ENCODE results near the gene RNF115.
"Not testable (repeated sequence)": the region's sequence is repeated elsewhere in the genome, so short reads cannot be mapped to it uniquely, and the experiment has no call there.

Gene RNF115

DNA sequence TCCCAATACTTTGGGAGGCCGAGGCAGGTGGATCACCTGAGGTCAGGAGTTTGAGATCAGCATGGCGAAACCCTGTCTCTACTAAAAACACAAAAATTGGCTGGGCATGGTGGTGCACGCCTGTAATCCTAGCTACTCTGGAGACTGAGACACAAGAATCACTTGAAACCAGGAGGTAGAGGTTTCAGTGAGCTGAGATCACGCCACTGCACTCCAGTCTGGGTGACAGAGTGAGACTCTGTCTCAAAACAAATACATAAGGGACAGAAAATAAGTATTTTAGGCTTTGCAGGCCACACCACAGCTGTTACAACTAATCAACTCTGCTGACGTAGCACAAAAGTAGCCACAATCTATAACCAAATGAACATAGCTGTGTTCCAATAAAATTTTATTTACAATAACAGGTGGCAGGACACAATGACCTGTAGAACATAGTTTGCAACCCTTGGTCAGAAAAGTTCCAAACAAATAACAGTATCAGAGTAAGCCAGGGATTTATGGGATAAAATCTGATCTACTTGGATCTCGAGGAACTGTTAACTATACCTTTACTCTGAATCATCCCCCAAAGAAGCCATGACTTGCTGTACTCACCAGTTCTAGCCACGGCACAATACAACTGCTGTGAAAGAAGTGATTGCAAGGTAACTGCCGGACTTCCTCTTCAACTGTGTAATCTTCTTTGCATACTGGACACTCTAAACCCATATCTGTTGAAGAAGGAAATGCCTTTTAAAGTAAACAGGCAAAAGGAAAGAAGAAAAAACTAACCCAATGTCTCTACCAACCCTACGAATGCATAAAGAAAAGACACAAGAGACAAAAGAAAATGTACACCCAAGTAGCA, 76.3 kb downstream of the RNF115 start:
- Mint-ChIP-seq H3K4me1 (ENCODE audit: low read depth) (no peaks in the 10 kb centered on the region), H3K27me3 (no peaks in the 10 kb centered on the region), H3K27ac (no peak overlapping the region), H3K36me3 (peaks cover 19% of the 10 kb centered on the region), H3K9me3 (ENCODE audit: low read depth) (no peaks in the 10 kb centered on the region), H3K4me3 (no peak overlapping the region)

DNA sequence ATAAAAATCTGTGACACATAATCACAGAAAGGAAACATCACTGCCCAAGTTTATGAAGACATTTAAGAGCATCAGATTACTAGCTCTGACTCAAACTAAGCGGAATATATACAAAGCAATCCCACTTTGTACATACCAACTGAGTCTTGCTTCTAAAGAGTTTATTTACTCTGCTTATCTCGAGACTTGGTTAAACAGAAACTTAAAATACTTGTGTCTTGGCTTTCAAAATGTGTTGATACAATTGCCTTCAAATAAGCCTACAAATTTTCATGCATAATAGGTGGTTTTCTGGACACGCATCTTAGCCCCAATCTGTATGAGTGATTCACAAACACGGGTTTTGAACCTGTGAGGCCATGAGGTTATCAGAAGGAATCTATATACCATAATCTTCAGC, 83.6 kb downstream of the RNF115 start:
- no peaks in the 10 kb centered on the region for H3K9me3 Mint-ChIP-seq (ENCODE audit: low read depth)
- no peak overlapping the region for H3K27ac Mint-ChIP-seq
- no peaks in the 10 kb centered on the region for H3K4me1 Mint-ChIP-seq (ENCODE audit: low read depth)
- peaks cover 15% of the 10 kb centered on the region for H3K36me3 Mint-ChIP-seq
- H3K27me3 Mint-ChIP-seq, result no peaks in the 10 kb centered on the region
- H3K4me3 Mint-ChIP-seq, result no peak overlapping the region

DNA sequence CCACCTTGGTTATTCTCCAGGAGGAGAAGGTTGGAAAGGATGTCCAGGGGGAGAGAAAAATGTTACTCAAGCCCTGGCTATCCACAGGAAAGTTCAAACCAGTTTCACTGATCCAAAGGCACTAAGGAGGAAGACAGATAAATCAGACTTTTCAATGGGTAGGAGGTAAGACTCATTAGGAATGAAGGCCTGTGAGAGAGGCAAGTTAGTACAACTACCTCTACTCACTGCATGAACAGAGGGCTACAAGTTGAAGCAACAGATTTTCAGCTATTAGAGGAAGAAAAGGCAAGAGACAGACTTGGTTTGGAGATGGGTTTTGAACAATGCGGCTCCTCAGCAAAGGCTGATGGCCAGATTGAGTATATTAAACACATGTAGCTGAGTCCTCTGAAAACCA, 87.7 kb downstream of the RNF115 start:
- no peaks in the 10 kb centered on the region for H3K27me3 Mint-ChIP-seq
- H3K27ac Mint-ChIP-seq, result no peak overlapping the region
- peaks cover 2% of the 10 kb centered on the region for H3K36me3 Mint-ChIP-seq
- H3K4me1 Mint-ChIP-seq (ENCODE audit: low read depth), result no peaks in the 10 kb centered on the region
- H3K4me3 Mint-ChIP-seq, result no peak overlapping the region
- no peaks in the 10 kb centered on the region for H3K9me3 Mint-ChIP-seq (ENCODE audit: low read depth)

DNA sequence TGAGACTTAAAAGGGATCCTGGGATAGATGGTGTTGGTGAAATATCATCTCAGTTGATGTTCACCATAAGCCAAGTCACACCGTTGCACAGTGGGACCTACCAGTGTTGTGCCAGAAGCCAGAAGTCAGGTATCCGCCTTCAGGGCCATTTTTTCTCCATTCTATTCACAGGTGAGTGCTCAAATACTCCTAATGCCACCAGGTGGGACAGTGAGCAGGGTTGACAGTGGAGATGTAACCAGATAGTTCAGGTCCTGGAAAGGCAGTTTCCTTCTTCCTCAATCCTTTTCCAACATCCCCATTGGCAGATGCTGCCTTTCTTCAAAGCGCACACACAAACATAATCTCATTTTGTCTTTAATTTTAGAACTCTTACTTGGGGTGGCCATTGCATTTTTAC, 93.0 kb downstream of the RNF115 start:
- H3K27me3 Mint-ChIP-seq, result no peaks in the 10 kb centered on the region
- H3K36me3 Mint-ChIP-seq, result peaks cover 2% of the 10 kb centered on the region
- no peaks in the 10 kb centered on the region for H3K9me3 Mint-ChIP-seq (ENCODE audit: low read depth)
- no peaks in the 10 kb centered on the region for H3K4me1 Mint-ChIP-seq (ENCODE audit: low read depth)
- H3K27ac Mint-ChIP-seq, result no peak overlapping the region
- H3K4me3 Mint-ChIP-seq, result no peak overlapping the region

DNA sequence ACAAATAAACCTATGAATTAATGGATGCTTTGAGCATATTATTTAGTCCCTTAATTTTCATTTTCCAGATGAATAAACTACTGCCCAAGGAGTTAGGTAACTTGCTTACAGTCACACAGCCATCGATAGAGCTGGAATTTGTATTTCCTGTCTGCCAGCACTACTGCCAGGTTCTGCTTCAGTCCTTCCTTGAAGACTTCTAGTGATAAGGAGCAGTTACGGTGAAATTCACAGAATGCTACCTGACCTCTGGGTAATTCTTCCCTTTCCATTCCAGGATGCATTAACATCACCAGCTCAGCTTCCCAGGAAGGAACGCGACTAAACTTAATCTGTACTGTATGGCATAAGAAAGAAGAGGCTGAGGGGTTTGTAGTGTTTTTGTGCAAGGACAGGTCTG, 93.4 kb downstream of the RNF115 start:
- no peaks in the 10 kb centered on the region for H3K27me3 Mint-ChIP-seq
- no peak overlapping the region for H3K27ac Mint-ChIP-seq
- H3K4me1 Mint-ChIP-seq (ENCODE audit: low read depth), result no peaks in the 10 kb centered on the region
- H3K4me3 Mint-ChIP-seq, result no peak overlapping the region
- H3K9me3 Mint-ChIP-seq (ENCODE audit: low read depth), result no peaks in the 10 kb centered on the region
- H3K36me3 Mint-ChIP-seq, result peaks cover 2% of the 10 kb centered on the region

DNA sequence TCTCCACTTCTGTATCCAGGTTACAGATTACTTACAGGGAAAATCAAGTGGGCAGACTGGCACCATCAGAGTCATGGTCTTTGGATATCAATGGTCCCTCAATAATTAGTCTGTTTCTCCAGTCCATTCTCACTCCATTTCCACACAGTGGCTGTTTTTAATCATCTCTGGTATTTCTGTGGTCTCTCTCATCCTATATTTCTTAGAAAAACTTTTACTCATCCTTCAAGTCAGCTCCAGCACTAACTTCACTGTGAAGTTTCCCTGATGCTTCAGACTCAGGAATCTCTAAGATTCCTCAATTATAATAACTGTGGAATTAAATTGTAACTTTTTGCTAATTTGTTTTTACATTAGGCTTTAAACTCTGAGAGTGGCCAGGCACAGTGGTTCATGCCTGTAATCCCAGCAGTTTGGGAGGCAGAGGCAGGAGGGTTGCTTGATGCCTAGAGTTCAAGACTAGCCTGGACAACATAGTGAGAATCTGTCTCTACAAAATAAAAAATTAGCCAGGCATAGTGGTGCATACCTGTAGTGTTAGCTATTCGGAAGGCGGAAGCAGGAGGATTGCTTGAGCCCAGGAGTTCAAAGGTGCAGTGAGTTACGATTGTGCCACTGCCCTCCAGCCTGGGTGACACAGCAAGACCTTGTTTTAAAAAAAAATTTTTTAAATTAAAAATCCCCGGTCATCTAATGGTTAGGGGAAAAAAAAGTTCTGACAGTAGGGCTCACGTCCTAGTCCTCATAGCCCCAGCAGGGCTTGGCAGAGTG, 94.0 kb downstream of the RNF115 start:
- Mint-ChIP-seq H3K4me3 (no peak overlapping the region), H3K36me3 (peaks cover 2% of the 10 kb centered on the region), H3K27ac (no peak overlapping the region), H3K27me3 (no peaks in the 10 kb centered on the region), H3K4me1 (ENCODE audit: low read depth) (no peaks in the 10 kb centered on the region), H3K9me3 (ENCODE audit: low read depth) (no peaks in the 10 kb centered on the region)

DNA sequence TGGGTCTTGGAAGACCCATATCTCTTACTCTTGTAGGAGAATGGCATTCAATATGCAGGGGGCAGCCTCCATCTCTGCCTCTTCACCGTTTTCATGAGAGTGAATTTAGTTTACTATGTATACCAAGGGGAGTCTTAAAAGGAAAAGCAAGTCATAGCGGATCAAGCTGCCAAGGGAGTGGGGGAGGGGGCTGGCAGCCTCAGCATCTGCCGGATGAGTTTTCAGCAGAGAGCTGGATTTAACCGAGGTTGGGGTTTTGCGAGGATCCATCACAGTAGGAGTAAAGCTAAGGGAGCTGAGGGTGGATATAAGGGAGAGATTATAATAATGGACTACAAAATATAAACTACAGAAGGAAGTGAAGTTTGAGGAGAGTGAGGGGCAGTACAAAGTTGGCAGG, 94.7 kb downstream of the RNF115 start:
- Mint-ChIP-seq H3K36me3 (peaks cover 2% of the 10 kb centered on the region), H3K9me3 (ENCODE audit: low read depth) (no peaks in the 10 kb centered on the region), H3K27me3 (no peaks in the 10 kb centered on the region), H3K4me3 (no peak overlapping the region), H3K4me1 (ENCODE audit: low read depth) (no peaks in the 10 kb centered on the region), H3K27ac (no peak overlapping the region)

DNA sequence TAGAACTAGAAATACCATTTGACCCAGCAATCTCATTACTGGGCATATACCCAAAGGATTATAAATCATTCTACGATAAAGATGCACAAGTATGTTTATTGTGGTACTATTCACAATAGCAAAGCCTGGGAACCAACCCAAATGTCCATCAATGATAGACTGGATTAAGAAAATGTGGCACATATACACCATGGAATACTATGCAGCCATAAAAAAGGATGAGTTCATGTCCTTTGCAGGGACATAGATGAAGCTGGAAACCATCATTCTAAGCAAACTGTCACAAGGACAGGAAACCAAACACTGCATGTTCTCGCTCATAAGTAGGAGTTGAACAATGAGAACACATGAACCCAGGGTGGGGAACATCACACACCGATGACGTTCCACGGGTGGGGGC, 97.7 kb downstream of the RNF115 start:
- not testable (repeated sequence) for H3K4me1 Mint-ChIP-seq (ENCODE audit: low read depth); H3K36me3 Mint-ChIP-seq; H3K27ac Mint-ChIP-seq; H3K4me3 Mint-ChIP-seq; H3K9me3 Mint-ChIP-seq (ENCODE audit: low read depth)
- peaks cover 11% of the 10 kb centered on the region for H3K27me3 Mint-ChIP-seq

DNA sequence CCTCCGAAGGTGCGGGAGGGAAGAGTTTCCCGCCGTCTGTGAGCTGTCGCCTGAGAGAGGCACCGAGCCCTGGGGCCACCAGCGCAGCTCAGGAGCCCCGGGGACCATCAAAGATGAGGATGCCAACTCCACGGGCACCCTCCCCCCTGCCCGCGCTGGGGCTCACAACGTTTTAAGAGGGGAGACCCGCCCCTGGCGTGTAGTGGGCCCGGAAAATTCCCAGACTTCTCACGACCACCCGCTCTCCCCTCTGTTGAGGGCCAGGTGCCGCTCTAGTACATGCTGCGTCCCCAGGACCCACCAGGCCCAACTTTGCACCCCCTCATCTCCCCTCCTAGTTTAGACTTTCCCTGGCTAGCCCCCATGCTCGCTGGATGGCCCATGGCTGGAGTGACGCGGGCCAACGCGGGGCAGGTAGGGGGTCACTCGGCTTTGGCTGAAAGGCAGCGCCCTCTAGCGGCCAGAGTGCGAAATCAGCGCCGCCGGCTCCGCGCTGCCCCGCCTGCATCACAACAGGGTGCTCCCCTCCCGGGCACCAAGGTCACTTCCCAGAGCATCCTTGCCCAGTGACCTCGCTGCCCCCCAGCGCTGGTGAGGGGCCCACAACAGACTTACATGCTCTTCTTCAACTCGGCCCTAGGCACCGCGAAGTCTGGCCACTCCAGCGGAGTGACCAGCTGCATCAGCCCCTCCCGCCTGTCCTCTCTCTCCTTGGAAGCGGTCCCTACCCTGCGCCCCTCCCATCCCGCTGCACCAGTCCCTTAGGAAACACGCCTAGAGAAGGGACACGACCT, 102.8 kb downstream of the RNF115 start:
- peaks cover 13% of the 10 kb centered on the region for H3K27me3 Mint-ChIP-seq
- no peaks in the 10 kb centered on the region for H3K36me3 Mint-ChIP-seq
- peaks cover 26% of the 10 kb centered on the region for H3K4me1 Mint-ChIP-seq (ENCODE audit: low read depth)
- no peaks in the 10 kb centered on the region for H3K9me3 Mint-ChIP-seq (ENCODE audit: low read depth)
- peak overlapping the region; percentile 78 for H3K4me3 Mint-ChIP-seq
- H3K27ac Mint-ChIP-seq, result peak overlapping the region; percentile 22

DNA sequence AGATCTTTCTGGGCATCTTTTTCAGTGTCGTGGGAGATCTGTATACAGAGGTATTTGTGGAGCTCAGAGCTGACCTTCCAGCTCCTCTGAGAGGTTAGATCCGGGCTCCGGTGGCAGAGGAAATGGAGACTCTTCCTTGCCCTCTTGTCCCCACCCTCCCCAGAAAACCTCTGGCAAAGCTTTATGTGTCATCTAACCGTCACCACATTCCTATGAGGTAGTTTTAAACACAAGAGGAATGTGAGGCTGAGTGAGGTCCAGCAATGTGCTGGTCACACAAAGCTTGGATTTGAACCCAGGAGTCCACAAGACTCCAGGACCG, 103.4 kb downstream of the RNF115 start:
- Mint-ChIP-seq H3K4me3 (peak overlapping the region; percentile 78), H3K27ac (no peak overlapping the region)

DNA sequence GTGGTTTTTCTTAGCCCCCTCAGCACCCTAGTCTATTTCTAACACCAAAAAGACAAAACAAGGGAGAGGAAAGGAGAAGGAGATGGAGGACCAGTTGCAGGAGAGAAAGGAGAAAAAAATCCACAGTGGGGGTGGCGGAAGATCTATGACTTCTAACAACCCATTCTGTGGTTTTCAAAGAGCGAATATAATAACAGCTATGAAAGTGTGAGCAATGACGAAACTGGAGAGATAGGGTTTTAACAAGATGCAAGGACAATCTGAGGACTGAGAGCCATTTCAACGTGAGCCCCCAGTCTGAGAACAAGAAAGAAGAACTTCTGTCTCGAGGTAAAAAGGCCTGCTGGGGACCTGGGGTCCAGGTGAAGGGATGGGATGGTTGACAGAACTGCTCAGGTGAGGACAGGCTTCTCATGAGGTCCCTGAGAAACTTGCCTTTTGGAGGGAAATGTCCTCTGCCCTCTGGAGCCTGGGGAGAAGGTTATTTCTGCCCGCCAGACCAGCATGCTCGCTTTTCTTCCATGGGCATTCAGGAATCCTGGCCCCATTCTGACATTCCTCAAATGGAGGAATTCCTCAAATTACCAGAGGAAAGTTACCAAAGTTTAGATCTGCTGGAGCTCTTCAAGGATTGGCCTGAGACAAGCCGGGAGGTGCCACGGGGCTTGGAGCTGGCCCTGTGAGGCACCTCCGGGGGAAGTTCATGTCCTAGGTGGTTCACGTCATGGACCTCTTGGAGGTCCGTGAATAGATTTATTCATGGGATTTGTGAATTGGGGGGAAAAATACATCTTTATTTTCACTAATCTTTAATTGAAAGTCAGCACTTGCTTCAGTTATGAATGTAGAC, 104.4 kb downstream of the RNF115 start, which contains the start of gene CD160:
Gene CD160, plus strand, starts transcription at position 270 of the 850 bp plus-strand sequence. CDS start 8,829 bp downstream, outside the sequence.
- Mint-ChIP-seq H3K27me3 (peaks cover 13% of the 10 kb centered on the region), H3K27ac (no peak within 1 kb of the TSS), H3K9me3 (ENCODE audit: low read depth) (no peaks in the 10 kb centered on the region), H3K4me1 (ENCODE audit: low read depth) (peaks cover 26% of the 10 kb centered on the region), H3K36me3 (no peaks in the 10 kb centered on the region), H3K4me3 (peak within 1 kb of the TSS; percentile 78)

More for the DNA sequence above, 103.4 kb downstream of the RNF115 start:
- Mint-ChIP-seq H3K9me3 (ENCODE audit: low read depth) (no peaks in the 10 kb centered on the region), H3K36me3 (no peaks in the 10 kb centered on the region), H3K4me1 (ENCODE audit: low read depth) (peaks cover 26% of the 10 kb centered on the region), H3K27me3 (peaks cover 13% of the 10 kb centered on the region)

DNA sequence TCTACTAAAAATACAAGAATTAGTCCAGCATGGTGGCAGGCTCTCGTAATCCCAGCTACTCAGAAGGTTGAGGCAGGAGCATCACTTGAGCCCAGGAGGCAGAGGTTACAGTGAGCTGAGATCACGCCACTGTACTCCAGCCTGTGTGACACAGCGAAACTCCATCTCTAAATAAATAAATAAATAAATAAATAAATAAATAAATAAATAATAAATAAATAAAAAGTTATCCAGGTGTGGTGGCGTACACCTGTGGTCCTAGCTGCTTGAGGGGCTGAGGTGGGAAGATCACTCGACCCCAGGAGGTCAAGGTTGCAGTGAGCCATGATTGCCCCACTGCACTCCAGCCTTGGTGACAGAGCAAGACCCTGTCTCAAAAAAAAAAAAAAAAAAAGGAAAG, 105.4 kb downstream of the RNF115 start:
- H3K4me3 Mint-ChIP-seq; H3K36me3 Mint-ChIP-seq; H3K27ac Mint-ChIP-seq; H3K9me3 Mint-ChIP-seq (ENCODE audit: low read depth): not testable (repeated sequence)
- Mint-ChIP-seq H3K27me3 (peaks cover 13% of the 10 kb centered on the region), H3K4me1 (ENCODE audit: low read depth) (peaks cover 26% of the 10 kb centered on the region)

DNA sequence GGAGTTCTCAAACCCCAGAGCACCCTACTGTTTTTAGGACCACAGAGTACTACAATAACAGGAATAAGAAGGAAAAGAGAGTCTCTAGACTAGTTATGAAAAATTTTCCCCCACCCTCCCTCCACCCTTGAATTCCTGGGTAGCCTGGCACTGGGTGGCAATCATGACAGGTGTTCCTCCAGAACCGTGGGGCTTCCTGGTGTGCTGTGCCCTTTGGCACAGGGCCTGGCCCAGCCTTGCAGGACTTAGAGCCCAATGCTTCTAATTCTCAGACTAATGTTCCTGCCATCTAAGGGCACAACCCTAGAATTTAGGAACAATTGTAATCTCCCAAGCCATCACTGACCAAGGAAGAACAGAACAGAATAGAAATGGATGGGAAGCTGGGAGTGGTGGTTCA, 106.1 kb downstream of the RNF115 start:
- H3K4me1 Mint-ChIP-seq (ENCODE audit: low read depth), result peaks cover 26% of the 10 kb centered on the region
- H3K27ac Mint-ChIP-seq, result no peak overlapping the region
- peaks cover 11% of the 10 kb centered on the region for H3K27me3 Mint-ChIP-seq
- no peaks in the 10 kb centered on the region for H3K9me3 Mint-ChIP-seq (ENCODE audit: low read depth)
- no peaks in the 10 kb centered on the region for H3K36me3 Mint-ChIP-seq
- H3K4me3 Mint-ChIP-seq, result no peak overlapping the region

DNA sequence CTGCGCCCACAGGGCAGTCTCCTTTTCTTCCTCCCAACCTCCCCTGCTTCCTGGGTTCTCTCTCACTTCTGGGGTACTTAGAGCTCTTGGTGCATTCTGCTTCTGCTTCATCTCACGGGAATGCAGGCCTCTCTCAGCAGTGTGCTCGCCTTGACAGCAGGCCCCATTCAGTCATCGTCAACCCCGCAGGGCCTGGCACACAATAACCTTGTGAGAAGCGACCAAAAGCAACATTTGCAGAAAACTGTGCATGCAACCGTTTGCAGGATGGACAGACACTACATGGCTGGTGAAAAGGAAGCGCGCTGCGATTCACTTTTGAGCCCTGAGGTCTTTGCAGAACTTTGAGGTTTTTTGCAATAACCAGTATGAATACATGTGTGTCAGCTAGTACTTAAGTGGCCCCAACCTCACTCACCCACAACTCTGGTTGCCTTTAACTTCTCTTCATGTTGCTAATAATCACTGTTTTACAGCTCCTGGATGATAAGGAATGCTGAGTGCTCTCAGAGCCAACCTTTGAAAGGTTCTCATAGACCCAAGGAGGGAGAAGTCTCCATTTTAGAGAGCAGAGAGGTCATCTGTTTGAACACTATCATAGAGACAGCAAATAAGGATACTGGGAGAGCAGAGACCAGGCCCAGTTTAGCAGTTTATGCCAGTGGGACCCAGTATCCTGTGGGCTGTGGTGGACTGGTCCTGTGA, 107.1 kb downstream of the RNF115 start:
- Mint-ChIP-seq H3K9me3 (ENCODE audit: low read depth) (no peaks in the 10 kb centered on the region), H3K27ac (no peak overlapping the region), H3K36me3 (no peaks in the 10 kb centered on the region), H3K4me3 (no peak overlapping the region), H3K4me1 (ENCODE audit: low read depth) (peaks cover 26% of the 10 kb centered on the region), H3K27me3 (peaks cover 5% of the 10 kb centered on the region)

Measured in activated naive CD8-positive, alpha-beta T cell (primary cell).